ENCODE measurements around the gene TFF3.

DNA sequence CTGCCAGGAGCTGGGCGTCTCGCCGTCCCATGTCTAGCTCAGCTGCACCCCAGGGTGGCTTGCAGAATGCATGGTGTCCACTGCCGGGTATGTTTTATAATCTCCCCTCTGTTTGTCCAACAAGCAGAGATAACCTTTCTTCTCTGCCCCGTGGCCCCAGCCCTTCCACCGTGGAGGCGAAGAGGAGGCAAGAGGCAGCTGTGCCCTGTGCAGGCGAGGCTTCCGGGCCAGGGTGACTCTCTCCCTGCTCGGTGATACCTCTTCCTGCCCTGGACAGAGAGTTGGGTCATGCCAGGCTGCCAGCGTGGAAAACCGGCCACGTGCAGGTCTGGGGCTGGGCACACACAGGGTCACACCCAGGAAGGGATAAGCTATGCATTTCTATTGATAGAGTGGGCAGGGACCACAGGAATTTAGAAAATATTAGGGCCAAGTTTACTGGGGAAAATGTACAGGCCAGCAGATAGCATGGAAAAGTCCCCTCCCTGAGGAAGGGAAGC, 35.8 kb upstream of the TFF3 start, which contains the start of gene TFF2:
- TF ChIP-seq, protein P1, sequence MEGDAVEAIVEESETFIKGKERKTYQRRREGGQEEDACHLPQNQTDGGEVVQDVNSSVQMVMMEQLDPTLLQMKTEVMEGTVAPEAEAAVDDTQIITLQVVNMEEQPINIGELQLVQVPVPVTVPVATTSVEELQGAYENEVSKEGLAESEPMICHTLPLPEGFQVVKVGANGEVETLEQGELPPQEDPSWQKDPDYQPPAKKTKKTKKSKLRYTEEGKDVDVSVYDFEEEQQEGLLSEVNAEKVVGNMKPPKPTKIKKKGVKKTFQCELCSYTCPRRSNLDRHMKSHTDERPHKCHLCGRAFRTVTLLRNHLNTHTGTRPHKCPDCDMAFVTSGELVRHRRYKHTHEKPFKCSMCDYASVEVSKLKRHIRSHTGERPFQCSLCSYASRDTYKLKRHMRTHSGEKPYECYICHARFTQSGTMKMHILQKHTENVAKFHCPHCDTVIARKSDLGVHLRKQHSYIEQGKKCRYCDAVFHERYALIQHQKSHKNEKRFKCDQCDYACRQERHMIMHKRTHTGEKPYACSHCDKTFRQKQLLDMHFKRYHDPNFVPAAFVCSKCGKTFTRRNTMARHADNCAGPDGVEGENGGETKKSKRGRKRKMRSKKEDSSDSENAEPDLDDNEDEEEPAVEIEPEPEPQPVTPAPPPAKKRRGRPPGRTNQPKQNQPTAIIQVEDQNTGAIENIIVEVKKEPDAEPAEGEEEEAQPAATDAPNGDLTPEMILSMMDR (IDR thresholded peaks at IDR 0.05; ENCODE audit: low read depth, low read length): no peak
- no peak for TF ChIP-seq POLR2A (IDR thresholded peaks at IDR 0.05; ENCODE audit: extremely low read depth, insufficient read length)
